Measurements from ENCODE around the gene PPP1R2C.

DNA sequence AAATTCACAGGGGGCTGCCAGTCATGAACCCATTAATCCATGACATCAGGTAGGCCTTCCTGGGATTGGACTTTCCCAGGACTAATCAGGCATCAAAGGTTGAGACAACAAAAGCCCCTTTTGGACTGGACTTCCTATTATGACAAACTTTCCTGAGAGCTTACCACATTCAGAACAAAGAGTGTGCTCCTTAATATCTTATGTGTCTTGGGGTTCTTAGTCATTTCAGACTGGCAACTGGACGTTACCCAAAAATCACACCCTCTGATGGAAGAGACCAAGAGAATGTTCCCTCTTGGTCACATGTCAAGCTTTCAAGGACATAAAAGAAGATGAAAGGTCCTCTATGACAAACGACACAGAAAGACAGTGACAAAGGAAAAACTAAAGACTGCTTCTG, 31.6 kb upstream of the PPP1R2C start:
- TF ChIP-seq EZH2 (IDR thresholded peaks at IDR 0.05; ENCODE audit: low read length), result no peak
- TF ChIP-seq, protein P1, sequence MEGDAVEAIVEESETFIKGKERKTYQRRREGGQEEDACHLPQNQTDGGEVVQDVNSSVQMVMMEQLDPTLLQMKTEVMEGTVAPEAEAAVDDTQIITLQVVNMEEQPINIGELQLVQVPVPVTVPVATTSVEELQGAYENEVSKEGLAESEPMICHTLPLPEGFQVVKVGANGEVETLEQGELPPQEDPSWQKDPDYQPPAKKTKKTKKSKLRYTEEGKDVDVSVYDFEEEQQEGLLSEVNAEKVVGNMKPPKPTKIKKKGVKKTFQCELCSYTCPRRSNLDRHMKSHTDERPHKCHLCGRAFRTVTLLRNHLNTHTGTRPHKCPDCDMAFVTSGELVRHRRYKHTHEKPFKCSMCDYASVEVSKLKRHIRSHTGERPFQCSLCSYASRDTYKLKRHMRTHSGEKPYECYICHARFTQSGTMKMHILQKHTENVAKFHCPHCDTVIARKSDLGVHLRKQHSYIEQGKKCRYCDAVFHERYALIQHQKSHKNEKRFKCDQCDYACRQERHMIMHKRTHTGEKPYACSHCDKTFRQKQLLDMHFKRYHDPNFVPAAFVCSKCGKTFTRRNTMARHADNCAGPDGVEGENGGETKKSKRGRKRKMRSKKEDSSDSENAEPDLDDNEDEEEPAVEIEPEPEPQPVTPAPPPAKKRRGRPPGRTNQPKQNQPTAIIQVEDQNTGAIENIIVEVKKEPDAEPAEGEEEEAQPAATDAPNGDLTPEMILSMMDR (optimal IDR thresholded peaks at IDR 0.05 in 1 of 3, IDR thresholded peaks at IDR 0.05 in 1 of 3, conservative IDR thresholded peaks at IDR 0.05 in 1 of 3; ENCODE audit: extremely low read depth in 1 of 3, insufficient read depth in 2 of 3, low read length in 3 of 3), result no peak

Measured in keratinocyte (primary cell).